ENCODE measurements around the gene STK25.

Gene STK25

DNA sequence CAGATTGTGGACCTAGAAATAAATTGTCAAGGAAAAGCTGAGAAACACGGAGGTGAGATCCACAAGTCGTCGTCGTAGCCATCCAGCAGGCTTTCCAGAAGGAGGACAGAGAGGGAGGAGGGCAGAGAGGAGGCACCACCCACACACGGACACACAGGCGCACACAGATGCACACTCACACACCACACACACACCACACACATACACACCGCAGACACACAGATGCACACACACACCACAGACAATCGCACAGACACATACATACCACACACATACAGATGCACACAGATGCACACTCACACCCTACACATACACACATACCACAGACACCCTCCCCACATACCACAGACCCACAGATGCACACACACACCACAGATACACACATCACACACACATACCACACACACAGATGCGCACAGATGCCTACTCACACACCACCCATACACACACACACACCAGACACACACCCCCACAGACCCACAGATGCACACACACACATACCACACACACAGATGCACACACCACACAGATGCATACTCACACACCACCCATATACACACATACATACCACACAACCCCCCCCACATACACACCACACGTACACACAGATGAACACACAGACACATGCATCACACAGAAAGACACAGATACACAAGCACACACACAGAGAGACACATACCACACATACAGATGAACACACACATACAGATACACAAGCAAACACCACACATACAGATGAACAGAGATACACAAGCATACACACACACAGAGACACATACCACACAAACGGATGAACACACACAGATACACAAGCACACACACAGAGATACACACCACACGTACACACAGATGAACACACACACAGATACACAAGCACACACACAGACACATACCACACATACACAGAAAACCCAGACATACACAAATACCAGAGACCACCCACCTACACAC, 37.4 kb upstream of the STK25 start:
- Histone ChIP-seq H3K27me3 (ENCODE audit: low read depth, low read length) (no peaks in the 10 kb centered on the region), H3K4me3 (ENCODE audit: low read length) (no peak overlapping the region), H2AFZ (ENCODE audit: low read depth, low read length) (no peak overlapping the region), H4K20me1 (ENCODE audit: insufficient read depth, low read length) (no peaks in the 10 kb centered on the region), H3K9ac (ENCODE audit: low read length) (no peak overlapping the region), H3K9me3 (ENCODE audit: insufficient read depth, low read length) (no peaks in the 10 kb centered on the region), H3K4me2 (ENCODE audit: low read length) (no peak overlapping the region), H3K27ac (ENCODE audit: low read length) (no peak overlapping the region), H3K36me3 (replicated peaks; ENCODE audit: low read depth, low read length) (no peaks in the 10 kb centered on the region), H3K79me2 (ENCODE audit: low read length) (no peaks in the 10 kb centered on the region), H3K4me1 (ENCODE audit: low read length) (no peaks in the 10 kb centered on the region)
- TF ChIP-seq, protein P1, sequence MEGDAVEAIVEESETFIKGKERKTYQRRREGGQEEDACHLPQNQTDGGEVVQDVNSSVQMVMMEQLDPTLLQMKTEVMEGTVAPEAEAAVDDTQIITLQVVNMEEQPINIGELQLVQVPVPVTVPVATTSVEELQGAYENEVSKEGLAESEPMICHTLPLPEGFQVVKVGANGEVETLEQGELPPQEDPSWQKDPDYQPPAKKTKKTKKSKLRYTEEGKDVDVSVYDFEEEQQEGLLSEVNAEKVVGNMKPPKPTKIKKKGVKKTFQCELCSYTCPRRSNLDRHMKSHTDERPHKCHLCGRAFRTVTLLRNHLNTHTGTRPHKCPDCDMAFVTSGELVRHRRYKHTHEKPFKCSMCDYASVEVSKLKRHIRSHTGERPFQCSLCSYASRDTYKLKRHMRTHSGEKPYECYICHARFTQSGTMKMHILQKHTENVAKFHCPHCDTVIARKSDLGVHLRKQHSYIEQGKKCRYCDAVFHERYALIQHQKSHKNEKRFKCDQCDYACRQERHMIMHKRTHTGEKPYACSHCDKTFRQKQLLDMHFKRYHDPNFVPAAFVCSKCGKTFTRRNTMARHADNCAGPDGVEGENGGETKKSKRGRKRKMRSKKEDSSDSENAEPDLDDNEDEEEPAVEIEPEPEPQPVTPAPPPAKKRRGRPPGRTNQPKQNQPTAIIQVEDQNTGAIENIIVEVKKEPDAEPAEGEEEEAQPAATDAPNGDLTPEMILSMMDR (IDR thresholded peaks at IDR 0.05; ENCODE audit: low read depth, low read length), result no peak
- TF ChIP-seq EZH2phosphoT487 (IDR thresholded peaks at IDR 0.05; ENCODE audit: low read depth), result no peak

DNA sequence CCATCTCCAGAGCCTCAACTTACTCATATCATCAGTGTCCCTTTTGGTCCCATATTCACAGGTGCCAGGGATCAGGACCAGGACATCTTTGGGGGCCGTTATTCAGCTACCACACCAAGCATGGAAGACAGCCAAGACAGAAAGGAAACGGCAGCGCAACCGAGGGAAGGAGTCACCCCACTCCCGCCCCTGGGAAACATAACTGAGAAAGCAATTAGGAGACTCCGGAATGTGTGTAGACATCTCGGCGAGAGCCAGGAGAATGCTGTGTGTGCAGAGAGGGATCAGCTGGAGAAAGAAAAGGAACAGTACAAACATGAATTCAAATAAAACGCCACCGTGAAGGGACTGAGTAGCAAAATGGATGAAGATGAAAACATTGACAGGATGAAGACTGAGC, 36.7 kb upstream of the STK25 start:
- Histone ChIP-seq H3K27me3 (ENCODE audit: low read depth, low read length) (no peaks in the 10 kb centered on the region), H4K20me1 (ENCODE audit: insufficient read depth, low read length) (no peaks in the 10 kb centered on the region), H3K4me2 (ENCODE audit: low read length) (no peak overlapping the region), H3K27ac (ENCODE audit: low read length) (no peak overlapping the region), H3K9ac (ENCODE audit: low read length) (no peak overlapping the region), H3K4me3 (ENCODE audit: low read length) (no peak overlapping the region), H3K79me2 (ENCODE audit: low read length) (no peaks in the 10 kb centered on the region), H3K9me3 (ENCODE audit: insufficient read depth, low read length) (no peaks in the 10 kb centered on the region), H3K4me1 (ENCODE audit: low read length) (no peaks in the 10 kb centered on the region), H2AFZ (ENCODE audit: low read depth, low read length) (no peak overlapping the region), H3K36me3 (replicated peaks; ENCODE audit: low read depth, low read length) (no peaks in the 10 kb centered on the region)
- TF ChIP-seq, protein P1 (IDR thresholded peaks at IDR 0.05; ENCODE audit: low read depth, low read length), result no peak
- no peak for TF ChIP-seq EZH2phosphoT487 (IDR thresholded peaks at IDR 0.05; ENCODE audit: low read depth)

- no peaks in the 10 kb centered on the region for H3K36me3 ChIP-seq (replicated peaks; ENCODE audit: low read depth, low read length)
- no peaks in the 10 kb centered on the region for H4K20me1 ChIP-seq (ENCODE audit: insufficient read depth, low read length)
- no peaks in the 10 kb centered on the region for H3K27me3 ChIP-seq (ENCODE audit: low read depth, low read length)
Observed at GRCh38 chr2:241542278-241542605, 33.9 kb upstream of the STK25 start.

More at GRCh38 chr2:241542278-241542605, 33.9 kb upstream of the STK25 start:
- Histone ChIP-seq H3K79me2 (ENCODE audit: low read length) (no peaks in the 10 kb centered on the region), H2AFZ (ENCODE audit: low read depth, low read length) (no peak overlapping the region), H3K27ac (ENCODE audit: low read length) (no peak overlapping the region), H3K4me1 (ENCODE audit: low read length) (no peaks in the 10 kb centered on the region), H3K4me2 (ENCODE audit: low read length) (no peak overlapping the region), H3K4me3 (ENCODE audit: low read length) (no peak overlapping the region), H3K9ac (ENCODE audit: low read length) (no peak overlapping the region), H3K9me3 (ENCODE audit: insufficient read depth, low read length) (no peaks in the 10 kb centered on the region)
- TF ChIP-seq, protein P1 (IDR thresholded peaks at IDR 0.05; ENCODE audit: low read depth, low read length), result no peak
- no peak for TF ChIP-seq EZH2phosphoT487 (IDR thresholded peaks at IDR 0.05; ENCODE audit: low read depth)
